Measurements from ENCODE around the gene RNU1-3.
"Not testable (repeated sequence)": the region's sequence is repeated elsewhere in the genome, so short reads cannot be mapped to it uniquely, and the experiment has no call there.

- TF ChIP-seq CTCF (IDR thresholded peaks at IDR 0.05; ENCODE audit: control extremely low read depth in 1 of 3, insufficient read depth in 1 of 3, low read depth in 1 of 3, low read length in 3 of 3); POLR2AphosphoS5 (IDR thresholded peaks at IDR 0.05; ENCODE audit: low read depth, low read length); CHD1 (IDR thresholded peaks at IDR 0.05; ENCODE audit: low read depth, low read length); RNF2 (IDR thresholded peaks at IDR 0.05; ENCODE audit: borderline replicate concordance, low read depth, low read length, missing control alignments, poor library complexity, severe bottlenecking); EZH2 (IDR thresholded peaks at IDR 0.05; ENCODE audit: low read depth, low read length, severe bottlenecking); SIN3A (conservative IDR thresholded peaks at IDR 0.05 in 1 of 2, IDR thresholded peaks at IDR 0.05 in 1 of 2; ENCODE audit: low read depth in 1 of 2, low read length in 2 of 2); CREB1 (IDR thresholded peaks at IDR 0.05); POLR2A (IDR thresholded peaks at IDR 0.05; ENCODE audit: control extremely low read depth in 1 of 2, low read depth in 2 of 2, low read length in 2 of 2); USF2 (IDR thresholded peaks at IDR 0.05; ENCODE audit: low read length); E2F6 (IDR thresholded peaks at IDR 0.05): not testable (repeated sequence)
Observed at GRCh38 chr1:16666502-16667413, at the start of gene RNU1-3.

All from H1 (cell line).